ENCODE data around the gene RAB37.

DNA sequence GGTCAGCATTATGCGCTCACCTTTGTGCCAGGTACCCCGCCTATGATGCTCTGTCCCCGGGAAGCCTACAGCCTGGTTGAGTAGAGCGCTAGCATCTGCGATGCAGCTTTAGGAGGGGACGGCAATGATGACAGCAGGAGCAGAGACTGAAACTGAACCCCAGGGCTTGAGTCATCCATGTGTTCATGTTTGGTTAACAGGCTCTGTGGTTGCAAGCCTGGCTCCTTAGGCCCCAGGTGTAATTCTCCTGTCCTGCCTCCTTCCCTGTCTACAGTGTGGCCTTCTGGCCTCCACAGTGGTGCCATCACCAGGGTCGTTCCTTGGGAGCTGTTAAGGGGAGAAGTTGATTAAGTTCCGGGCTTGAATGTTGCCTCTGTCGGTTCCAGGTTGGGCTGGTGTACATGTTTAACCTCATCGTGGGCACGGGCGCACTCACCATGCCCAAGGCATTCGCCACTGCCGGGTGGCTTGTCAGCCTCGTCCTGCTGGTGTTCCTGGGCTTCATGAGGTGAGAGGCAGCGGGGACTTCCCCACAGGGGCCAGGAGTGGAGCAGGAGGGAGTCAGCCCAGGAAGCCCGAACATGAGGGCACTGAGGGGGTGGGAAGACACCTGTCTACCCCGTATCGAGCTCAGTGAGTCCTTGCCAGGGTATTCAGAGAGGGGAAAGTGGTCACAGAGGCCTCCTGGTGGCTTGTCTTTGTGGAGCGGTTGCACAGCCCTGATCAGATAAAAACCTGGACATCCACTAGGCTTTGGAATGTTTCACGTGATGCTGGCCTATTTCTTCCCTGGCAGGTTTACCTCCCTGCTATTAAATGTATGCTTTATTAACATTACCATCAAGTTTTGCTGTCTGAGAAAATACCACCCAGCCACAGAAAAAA lies 48.3 kb downstream of the RAB37 start:
- no peak for TF ChIP-seq POLR2A (IDR thresholded peaks at IDR 0.05; ENCODE audit: low read length)
- TF ChIP-seq GATA1 (IDR thresholded peaks at IDR 0.05; ENCODE audit: low read depth, low read length), result no peak

Data from erythroblast (primary cell).